Fibroblast of the aortic adventitia (primary cell): ENCODE measurements around the gene PPA1. TPM values are rescaled to one million over a fixed set of nuclear protein-coding genes. Genes with fewer than 3 reads are reported as not detected.
"Not testable (repeated sequence)": the region's sequence is repeated elsewhere in the genome, so short reads cannot be mapped to it uniquely, and the experiment has no call there.

Experiments
- DNase-seq: peaks from one replicate; pipeline ENCODE4 v3.0.0-alpha.2; 2010; ENCODE audit warnings: low read depth
- H3K4me3 ChIP-seq: 2 replicates; pipeline ENCODE4 v1.5.1; 2011; ENCODE audit warnings: low read depth, mild to moderate bottlenecking, control low read depth, low read length, moderate library complexity
- CTCF ChIP-seq: IDR thresholded peaks from 2 replicates; pipeline ENCODE4 v1.5.1; 2011; ENCODE audit warnings: mild to moderate bottlenecking, low read length, control low read depth, inconsistent platforms; ENCODE audit not compliant: insufficient read depth
- total RNA-seq: library from RNA; depleted of rRNA; stranded (reverse); fragments of >200 nt; gene quantifications from 2 replicates; pipeline ENCODE4 v1.2.3, GENCODE V29; 2012; ENCODE audit warnings: low replicate concordance

The PPA1 gene
- total RNA-seq, 1 donor, result 197 TPM

GRCh38 chr10:70191161-70191971, 41.9 kb downstream of the PPA1 start:
- peak; percentile 78 for DNase-seq
- no peak for TF ChIP-seq CTCF
- H3K4me3 ChIP-seq, result no peak overlapping the region

DNA sequence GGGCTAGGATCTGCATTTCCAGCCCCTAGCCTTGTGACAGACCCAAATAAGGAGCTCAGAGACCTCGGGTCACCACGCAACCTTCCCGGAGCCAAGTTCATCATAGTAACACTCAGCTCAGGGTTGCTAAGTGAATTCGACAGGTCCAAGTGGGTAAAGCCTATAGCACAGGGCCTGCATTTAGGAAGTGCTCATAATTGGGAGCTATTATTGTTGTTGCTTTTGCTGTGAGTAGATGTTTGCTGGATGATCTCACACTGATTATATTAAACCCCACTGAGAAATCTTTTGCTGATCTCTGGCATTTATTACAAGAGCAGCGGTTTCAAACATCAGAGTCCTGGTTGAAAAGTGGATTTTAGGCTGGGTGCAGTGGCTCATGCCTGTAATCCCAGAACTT, 42.6 kb downstream of the PPA1 start:
- no peak overlapping the region for H3K4me3 ChIP-seq
- peak; percentile 34 for DNase-seq
- TF ChIP-seq CTCF, result no peak

GRCh38 chr10:70190102-70190501, 43.1 kb downstream of the PPA1 start:
- no peak overlapping the region for H3K4me3 ChIP-seq
- no peak for TF ChIP-seq CTCF
- no peak for DNase-seq

DNA sequence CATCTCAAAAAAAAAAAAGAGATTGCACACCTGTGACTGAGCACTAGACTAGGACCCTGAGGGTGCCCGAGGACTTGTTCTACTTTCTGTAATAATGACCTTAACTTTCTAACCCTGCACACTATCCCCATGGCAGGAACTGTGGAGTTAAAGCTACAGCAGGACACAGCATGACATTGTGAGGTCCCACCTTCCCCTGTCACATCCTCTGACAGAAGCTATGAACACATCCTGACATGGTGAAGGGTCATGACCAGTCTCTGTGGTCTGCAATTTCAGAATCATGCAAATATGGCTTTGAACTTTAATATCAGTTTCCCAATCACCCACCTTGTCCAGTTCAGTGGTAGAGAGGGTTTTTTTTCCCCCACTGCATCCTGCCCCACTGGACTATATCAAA, 44.5 kb downstream of the PPA1 start:
- DNase-seq, result no peak
- no peak overlapping the region for H3K4me3 ChIP-seq
- no peak for TF ChIP-seq CTCF

GRCh38 chr10:70186571-70186970, 46.7 kb downstream of the PPA1 start:
- no peak for TF ChIP-seq CTCF
- DNase-seq, result peak; percentile 55
- no peak overlapping the region for H3K4me3 ChIP-seq

GRCh38 chr10:70186090-70186489, 47.1 kb downstream of the PPA1 start:
- H3K4me3 ChIP-seq, result no peak overlapping the region
- no peak for DNase-seq
- no peak for TF ChIP-seq CTCF

GRCh38 chr10:70183304-70183703, 49.9 kb downstream of the PPA1 start:
- TF ChIP-seq CTCF, result no peak
- no peak for DNase-seq
- H3K4me3 ChIP-seq, result no peak overlapping the region

GRCh38 chr10:70179209-70179608, 54.0 kb downstream of the PPA1 start:
- DNase-seq, H3K4me3 ChIP-seq: not testable (repeated sequence)
